GM18873 (cell line): ENCODE data around the gene FOXC1.

Experiments used
- ATAC-seq: cut with Tn5 transposase; IDR thresholded peaks from one replicate; pipeline ENCODE4 v1.9.1; 2021; ENCODE audit warnings: mild to moderate bottlenecking, moderate library complexity, moderate number of reproducible peaks; ENCODE audit not compliant: unreplicated experiment, low FRiP score

Gene FOXC1

GRCh38 chr6:1636971-1637871, 27.5 kb downstream of the FOXC1 start:
- ATAC-seq, result no peak

GRCh38 chr6:1639430-1639829, 29.7 kb downstream of the FOXC1 start:
- ATAC-seq, result no peak

- no peak for ATAC-seq
Measured at GRCh38 chr6:1640476-1640875, 30.8 kb downstream of the FOXC1 start.

GRCh38 chr6:1641343-1641885, 31.7 kb downstream of the FOXC1 start:
- ATAC-seq, result no peak

GRCh38 chr6:1643111-1643510, 33.4 kb downstream of the FOXC1 start:
- ATAC-seq, result no peak

GRCh38 chr6:1643830-1644445, 34.2 kb downstream of the FOXC1 start:
- no peak for ATAC-seq

GRCh38 chr6:1644516-1645060, 34.9 kb downstream of the FOXC1 start:
- no peak for ATAC-seq

GRCh38 chr6:1645466-1646185, 35.9 kb downstream of the FOXC1 start:
- ATAC-seq, result no peak

- no peak for ATAC-seq
Measured at GRCh38 chr6:1651362-1651761, 41.6 kb downstream of the FOXC1 start.

GRCh38 chr6:1652842-1653241, 43.1 kb downstream of the FOXC1 start:
- no peak for ATAC-seq

GRCh38 chr6:1654054-1654453, 44.3 kb downstream of the FOXC1 start:
- ATAC-seq, result no peak

GRCh38 chr6:1657116-1657770, 47.5 kb downstream of the FOXC1 start:
- no peak for ATAC-seq

- no peak for ATAC-seq
Measured at GRCh38 chr6:1657771-1658165, 48.1 kb downstream of the FOXC1 start.

GRCh38 chr6:1658212-1659005, 48.7 kb downstream of the FOXC1 start:
- no peak for ATAC-seq

GRCh38 chr6:1659816-1660215, 50.1 kb downstream of the FOXC1 start:
- ATAC-seq, result no peak

GRCh38 chr6:1662534-1662933, 52.8 kb downstream of the FOXC1 start:
- no peak for ATAC-seq
